Measurements from ENCODE around the gene PI16. TPM values are rescaled to one million over a fixed set of nuclear protein-coding genes. Genes with fewer than 3 reads are reported as not detected.

The PI16 gene
- total RNA-seq, 1 experiment from 2014 or later, result not detected

DNA sequence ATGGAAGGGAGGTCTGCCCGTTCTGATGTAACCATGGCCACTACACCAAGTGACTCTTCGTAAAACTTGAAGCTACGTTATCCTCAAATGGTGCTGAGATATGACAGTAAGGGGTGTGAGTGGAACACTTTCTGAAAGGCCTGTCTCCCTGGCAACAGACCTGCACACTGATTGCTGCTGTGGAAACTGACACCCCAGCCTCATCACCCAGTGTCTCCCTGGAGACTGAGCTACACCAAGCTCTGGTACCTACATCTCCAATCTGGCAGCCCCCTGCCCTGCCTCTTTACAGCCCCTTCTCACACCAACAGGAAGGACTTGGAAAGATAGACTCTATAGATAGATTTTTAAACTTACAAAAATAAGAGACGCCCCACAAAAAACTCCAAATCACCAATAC is 13.2 kb downstream of the PI16 start:
- in situ Hi-C loops (cut with HindIII; ENCODE audit: low pct_unique_long_range_greater_than_20kb, low sequenced_read_pairs), result no loop called here

DNA sequence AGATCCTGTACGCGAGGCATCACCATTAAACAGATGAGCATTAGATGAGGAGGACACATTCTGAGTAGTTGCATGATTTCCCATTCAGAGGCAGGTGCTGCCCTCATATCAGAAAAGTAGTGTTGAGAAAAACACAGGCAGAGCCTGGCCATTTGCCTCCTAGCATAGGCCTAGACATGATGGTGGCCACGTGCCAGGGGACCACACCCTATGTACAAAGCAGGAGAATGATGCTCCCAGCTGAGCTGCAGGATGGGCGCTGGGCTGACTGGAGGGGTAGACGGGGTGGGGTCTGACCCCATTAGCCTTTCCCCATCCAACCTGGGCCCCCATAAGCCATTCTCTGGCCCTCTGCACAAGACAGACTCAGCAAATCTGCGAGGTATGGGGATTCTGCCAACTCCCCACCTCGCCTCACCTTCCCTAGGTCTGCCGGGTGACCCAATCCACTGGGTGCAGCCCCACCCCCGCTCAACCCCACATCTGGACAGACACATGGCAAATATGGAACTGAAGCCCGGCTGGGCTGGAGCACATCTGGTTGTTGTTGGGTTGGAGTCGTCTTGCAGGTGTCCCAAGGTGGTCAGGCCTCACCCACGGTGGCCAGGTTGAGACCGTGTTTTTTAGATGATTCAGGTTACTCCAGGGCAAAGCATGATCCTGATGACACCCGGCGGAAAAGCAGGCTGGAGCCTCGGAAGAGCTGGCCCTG is 13.9 kb downstream of the PI16 start:
- in situ Hi-C loops (cut with HindIII; ENCODE audit: low pct_unique_long_range_greater_than_20kb, low sequenced_read_pairs), result no loop called here
- no peak for DNase-seq (ENCODE audit: low read depth, low spot score)

More for the DNA sequence above, 13.2 kb downstream of the PI16 start:
- no peak for DNase-seq (ENCODE audit: low read depth, low spot score)

DNA sequence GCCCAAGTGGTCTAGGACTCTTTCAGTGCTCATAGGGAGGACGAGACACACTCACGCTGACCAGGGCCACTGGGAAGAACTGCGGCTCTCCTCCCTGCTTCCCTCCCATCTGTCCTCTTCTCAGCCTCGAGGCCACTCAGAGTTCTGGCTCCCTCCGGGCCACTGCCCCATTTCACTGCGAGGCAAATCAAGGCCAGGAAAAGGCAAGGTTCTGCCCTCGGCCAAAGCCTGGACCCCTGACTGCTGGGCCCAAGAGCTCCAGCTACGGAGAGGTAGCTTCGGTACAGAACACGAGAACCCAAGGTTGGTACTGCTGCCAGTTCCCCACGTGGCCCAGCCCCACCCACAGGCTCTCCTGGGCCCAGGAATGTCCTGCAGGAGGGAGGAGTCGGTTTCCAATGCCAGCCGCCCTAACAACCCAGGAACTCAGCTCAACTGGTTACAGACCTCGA is 14.7 kb downstream of the PI16 start:
- DNase-seq (ENCODE audit: low read depth, low spot score), result no peak
- in situ Hi-C loops (cut with HindIII; ENCODE audit: low pct_unique_long_range_greater_than_20kb, low sequenced_read_pairs), result no loop called here

DNA sequence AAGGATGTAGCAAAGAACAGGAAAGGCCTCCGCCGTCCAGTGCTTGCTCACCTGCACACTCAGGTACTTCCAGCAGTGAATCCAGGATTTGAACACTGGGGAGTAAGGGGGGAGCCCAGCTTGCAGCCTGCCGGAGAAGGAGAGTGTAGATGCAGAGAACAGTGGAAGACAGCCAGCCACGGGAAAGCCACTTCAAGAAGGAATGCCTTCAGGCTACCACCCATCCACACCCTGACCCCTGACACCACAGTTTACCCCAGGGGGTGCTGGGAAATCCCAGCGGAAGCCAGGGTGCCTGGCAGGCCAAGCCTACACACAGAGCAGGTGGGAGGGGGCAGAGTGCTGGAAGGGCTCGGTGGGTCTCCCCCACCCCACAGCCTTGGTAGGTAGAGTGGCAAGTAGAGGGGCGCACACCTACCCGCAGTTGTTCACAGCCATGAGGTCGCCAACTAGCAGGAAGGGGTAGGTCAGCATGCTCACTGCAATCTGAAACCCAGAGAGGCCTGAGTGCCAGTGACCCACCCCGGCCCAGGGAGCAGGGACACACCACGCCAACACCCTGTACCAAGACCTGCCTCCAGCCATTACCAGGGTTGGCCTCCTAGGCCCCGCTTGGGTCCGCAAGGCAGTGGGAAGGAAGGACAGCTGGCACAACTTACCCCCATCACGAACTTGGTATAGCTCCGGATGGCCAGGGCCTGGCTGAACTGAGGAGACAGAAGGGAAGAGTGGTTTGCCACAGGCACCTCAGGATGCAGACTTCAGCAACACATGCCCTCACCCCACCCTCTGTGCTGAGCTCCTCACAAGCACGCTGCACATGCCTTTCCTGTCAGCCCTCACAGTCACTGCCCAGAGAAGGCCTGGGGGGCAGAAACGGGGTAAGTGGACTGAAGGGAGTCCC is 15.7 kb downstream of the PI16 start:
- no peak for DNase-seq (ENCODE audit: low read depth, low spot score)
- in situ Hi-C loops (cut with HindIII; ENCODE audit: low pct_unique_long_range_greater_than_20kb, low sequenced_read_pairs), result no loop called here

DNA sequence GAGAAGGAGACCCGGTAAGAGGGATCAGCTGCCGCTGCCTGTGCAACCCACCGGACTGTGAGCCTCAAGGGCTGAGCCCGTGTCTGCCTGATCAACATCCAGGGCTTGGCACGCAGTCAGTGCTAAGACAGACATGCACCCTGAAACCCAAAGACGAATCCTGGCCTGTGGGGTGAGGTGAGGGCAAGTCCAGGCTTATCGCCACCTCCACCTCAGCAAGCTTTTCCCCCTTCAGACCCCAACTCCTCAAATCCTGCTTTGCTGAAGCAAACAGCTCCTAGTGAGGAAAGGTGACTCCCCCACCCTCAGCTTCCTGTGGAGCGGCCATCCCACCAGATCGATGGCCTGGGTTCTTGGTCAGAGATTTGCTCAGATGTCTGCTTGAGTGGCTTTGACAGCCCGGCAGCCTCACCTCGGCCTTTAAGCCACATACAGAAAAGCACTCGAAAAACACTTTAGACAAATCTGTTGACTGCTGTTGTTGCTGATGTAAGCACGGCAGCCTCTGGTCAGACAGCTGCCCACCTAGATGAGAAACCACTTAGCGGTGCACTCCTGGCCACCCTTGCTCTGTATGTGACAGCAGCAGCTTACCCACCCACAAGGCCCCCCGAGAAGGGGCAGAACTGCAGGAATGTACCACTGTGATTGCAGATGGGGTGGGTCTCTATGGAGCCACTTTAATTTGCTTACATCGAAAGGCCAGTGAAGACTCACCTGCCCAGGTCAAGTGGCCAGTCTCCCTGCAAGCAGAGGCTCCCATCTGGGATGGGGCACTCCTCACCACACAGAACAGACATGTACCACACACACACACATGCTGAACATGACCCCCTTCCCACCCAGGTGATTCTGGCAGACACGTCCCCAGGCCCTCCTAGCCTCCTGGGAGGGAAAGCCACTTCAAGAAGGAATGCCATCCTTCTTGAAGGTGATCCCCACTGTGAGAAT is 16.6 kb downstream of the PI16 start:
- in situ Hi-C loops (cut with HindIII; ENCODE audit: low pct_unique_long_range_greater_than_20kb, low sequenced_read_pairs), result no loop called here
- DNase-seq (ENCODE audit: low read depth, low spot score), result no peak

DNA sequence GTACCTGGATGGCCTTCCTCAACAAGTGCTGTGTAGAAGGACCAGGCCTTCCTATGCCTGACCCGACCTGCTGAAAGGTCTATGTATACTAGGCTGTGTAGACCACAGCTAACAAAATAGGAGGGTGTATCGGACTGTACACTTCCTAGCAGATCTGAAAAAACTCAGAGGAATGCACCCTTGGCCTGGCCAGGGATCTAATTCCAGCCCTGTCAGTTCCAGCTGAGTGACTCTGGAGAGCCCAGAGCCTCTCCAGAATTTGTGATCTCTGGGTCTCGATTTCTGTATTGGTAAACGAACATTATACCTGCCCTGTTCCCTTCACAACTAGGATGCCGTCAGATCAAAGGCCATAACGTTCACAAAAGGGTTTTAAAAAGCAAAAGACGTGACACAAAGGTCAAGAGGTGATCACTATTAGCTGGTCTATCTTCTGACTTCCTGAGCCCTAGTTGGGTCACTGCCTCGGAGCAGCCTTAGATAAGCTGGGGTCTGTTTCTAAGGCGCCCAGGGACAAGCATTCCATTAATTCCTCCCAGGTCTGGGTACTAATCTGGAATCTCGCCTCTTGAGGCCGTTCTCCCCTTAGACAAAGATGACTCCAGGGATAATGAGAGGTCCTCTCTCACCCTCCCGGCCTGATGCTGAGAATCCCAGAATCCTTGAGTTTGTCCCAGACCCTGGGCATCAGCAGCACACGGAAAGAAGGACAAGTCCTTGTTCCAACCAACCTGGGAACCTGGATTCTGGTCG is 17.6 kb downstream of the PI16 start:
- in situ Hi-C loops (cut with HindIII; ENCODE audit: low pct_unique_long_range_greater_than_20kb, low sequenced_read_pairs), result no loop called here
- no peak for DNase-seq (ENCODE audit: low read depth, low spot score)

DNA sequence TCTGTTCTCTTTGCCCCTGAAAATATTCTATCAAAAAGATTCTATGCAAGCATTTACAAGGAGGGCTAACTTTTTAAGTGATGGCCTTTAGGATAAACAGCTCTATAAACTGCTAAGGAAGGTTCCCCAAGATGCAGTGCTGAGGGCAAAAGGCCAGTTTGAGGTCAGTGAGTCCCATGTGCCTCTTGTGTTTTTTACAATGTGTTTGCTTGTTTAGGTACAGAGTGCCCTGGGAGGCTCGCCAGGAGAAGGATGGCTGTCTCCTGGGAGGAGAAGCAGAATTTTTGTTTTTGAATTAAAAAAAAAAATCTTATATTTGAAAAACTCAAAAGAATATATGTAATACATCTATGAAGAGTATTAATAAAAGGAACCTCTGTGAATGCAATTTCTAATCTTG is 18.7 kb downstream of the PI16 start:
- in situ Hi-C loops (cut with HindIII; ENCODE audit: low pct_unique_long_range_greater_than_20kb, low sequenced_read_pairs), result no loop called here
- DNase-seq (ENCODE audit: low read depth, low spot score), result no peak

DNA sequence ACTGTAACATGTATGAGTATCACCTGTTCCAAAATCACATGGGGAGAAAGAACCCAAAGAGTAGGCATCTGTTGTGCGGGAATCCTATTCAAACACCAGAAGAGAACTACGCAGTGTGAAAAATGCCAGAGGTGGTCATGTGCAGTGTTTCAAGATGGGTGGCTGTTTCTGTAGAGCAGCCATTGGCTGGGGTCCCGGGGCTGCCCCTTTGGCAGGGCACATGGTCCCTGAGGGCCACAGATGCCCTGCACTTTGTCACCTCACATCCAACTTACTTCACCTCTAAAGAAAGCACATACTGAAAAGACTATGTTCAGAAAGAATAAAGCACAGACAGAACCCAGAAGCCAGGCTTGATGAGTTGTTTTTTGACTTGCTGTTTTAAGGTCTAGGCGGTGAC is 19.1 kb downstream of the PI16 start:
- in situ Hi-C loops (cut with HindIII; ENCODE audit: low pct_unique_long_range_greater_than_20kb, low sequenced_read_pairs), result no loop called here
- no peak for DNase-seq (ENCODE audit: low read depth, low spot score)

DNA sequence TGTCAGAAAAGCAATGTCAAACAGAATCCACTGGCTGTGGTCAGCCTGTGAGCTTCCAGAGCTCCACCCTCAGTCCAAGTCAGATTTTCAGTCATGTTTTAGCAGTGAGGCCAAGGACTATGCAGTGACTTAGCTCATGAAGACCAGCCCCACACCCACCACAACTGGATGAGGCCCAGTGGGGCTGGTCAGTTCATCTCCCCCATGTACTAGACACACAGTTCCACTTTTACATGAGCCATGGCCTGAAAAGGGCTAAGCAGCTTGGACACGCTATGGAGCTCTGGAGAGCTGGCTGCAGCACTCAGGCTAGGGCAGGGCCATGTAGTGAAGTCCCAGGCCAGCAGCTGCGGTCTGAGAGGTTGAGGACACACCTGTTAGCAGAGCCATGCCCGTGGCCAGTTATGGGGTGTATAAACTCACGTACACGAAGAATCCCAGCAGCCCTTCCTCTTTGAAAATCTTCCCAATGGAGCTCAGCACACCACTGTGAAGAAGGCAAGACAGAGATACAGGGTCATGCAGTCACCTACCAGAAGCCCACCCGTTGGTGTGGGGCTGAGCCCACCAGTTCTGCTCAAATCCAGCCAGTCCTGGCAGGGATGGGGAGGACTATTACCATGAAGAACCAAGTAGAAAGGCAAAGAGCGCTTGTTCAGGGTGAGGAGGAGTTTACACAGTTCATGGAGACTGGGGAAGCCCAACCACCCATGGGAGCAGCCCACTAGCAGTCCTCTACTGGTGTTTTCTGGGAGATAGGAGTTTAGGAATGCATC is 20.9 kb downstream of the PI16 start:
- in situ Hi-C loops (cut with HindIII; ENCODE audit: low pct_unique_long_range_greater_than_20kb, low sequenced_read_pairs), result no loop called here

DNA sequence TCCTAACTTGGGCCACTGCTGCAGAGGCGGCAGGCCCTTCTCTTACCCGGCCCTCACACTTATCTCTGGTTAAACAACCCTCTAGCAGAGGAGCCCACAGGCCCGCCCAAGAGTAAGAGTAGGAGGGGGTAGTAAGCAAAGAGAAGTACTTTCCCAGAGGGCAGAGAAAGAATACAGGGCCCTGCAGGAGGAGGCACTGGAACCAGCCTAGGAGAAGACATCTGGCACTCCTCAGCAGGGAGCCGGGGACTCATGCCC is 21.4 kb downstream of the PI16 start:
- in situ Hi-C loops (cut with HindIII; ENCODE audit: low pct_unique_long_range_greater_than_20kb, low sequenced_read_pairs), result no loop called here
- DNase-seq (ENCODE audit: low read depth, low spot score), result no peak

More for the DNA sequence above, 20.9 kb downstream of the PI16 start:
- no peak for DNase-seq (ENCODE audit: low read depth, low spot score)

DNA sequence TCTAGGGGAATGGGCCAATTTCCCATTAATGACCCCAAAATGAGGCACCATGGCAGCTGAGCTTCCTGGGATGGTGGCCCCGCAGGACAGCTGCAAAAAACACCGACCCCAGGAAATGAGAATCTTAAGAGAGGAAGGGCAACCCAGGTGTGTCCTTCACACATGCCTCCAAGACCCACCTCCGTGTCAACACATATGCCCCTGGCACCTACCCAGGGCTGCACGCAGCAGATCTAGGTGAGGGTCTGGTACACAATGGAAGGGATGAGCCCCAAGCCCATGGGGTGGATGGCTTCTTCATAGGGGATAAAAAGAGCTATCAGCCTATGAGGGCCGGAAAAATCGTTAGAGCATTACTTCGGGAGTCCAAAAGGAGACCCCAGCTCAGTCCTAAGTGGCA is 22.0 kb downstream of the PI16 start:
- in situ Hi-C loops (cut with HindIII; ENCODE audit: low pct_unique_long_range_greater_than_20kb, low sequenced_read_pairs), result no loop called here
- DNase-seq (ENCODE audit: low read depth, low spot score), result no peak

DNA sequence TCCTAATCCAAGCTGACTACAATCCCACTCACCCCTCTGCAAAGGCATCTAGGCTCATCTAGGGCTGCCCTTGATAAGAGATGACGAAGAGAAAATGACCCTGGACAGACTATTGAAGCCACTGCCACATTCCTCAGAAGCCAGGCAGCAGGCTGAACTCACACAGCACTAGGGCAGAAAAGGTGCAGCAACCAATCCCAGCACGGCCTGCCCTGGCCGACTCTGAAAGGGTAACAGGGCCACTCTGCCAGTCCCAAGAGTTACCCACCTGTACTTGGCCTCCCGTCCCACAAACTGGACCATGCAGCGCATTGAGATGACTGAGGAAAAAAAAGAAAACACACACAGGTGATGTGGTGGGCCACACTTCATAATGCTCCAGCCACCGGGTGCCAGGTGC is 22.4 kb downstream of the PI16 start:
- no peak for DNase-seq (ENCODE audit: low read depth, low spot score)
- in situ Hi-C loops (cut with HindIII; ENCODE audit: low pct_unique_long_range_greater_than_20kb, low sequenced_read_pairs), result no loop called here

DNA sequence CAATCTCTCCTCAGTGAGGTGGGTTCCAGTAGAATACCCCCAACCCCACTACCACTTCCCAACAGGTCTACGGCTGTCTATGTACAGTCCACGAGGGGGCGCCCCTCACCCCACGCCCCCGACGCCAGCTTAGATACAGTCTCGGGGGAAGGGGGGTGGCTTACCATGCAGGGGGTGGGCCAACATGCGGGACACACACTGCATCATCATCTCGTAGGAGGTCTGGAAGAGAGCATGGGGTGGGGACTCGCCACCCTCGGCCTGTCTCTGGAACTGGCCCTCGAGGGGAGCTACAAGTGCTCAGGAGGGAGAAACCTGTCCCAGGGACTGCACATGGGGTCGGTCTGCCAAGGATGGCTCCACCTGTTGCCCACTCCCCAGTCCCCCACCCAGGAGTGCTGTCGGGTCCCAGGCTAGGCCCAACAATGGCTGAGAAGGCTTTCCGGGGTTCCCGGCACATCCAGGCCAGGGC is 23.0 kb downstream of the PI16 start:
- in situ Hi-C loops (cut with HindIII; ENCODE audit: low pct_unique_long_range_greater_than_20kb, low sequenced_read_pairs), result no loop called here
- DNase-seq (ENCODE audit: low read depth, low spot score), result peak; percentile 52

DNA sequence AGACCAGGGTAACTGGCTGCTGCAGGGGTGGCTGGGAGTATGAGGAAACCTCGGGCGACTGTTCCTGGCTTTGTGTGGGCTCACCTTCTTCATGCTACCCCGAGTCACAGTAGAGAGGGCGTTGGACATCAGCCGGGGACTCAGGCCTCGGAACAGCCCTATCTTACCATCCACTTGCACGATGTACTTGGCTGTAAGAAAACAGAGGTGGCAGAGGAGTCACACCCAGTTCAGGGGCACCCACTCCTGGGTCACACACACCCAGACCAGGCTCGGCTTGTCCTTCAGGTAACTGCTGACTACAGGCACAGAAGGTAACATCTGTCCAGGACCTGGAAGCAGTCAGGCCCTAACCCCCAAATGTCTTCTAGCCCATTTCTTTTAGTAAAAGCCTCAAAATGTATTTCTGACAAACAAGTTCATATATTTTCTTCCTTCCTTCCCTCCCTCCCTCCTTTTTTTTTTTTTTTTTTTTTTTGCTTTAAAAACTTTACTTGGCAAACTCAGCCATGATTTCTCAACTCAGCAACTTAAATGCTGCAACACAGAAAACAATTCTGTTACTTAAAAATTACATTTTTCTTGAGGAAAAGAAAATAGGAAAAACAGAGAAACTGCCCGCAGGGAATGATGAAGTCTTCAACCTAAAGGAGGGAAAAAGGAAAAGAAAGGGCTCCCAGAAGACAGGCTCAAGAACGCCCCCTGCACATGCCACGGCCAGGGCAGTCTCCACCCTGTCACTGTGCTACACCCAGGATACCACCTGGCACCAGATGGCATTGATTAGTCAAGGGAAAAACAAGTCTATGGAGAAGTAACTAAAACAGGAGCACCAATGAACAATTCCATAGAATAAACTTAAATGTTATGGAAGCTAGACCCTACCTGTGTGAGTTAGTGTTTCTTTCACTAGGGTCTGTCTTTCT is 24.1 kb downstream of the PI16 start:
- in situ Hi-C loops (cut with HindIII; ENCODE audit: low pct_unique_long_range_greater_than_20kb, low sequenced_read_pairs), result no loop called here

DNA sequence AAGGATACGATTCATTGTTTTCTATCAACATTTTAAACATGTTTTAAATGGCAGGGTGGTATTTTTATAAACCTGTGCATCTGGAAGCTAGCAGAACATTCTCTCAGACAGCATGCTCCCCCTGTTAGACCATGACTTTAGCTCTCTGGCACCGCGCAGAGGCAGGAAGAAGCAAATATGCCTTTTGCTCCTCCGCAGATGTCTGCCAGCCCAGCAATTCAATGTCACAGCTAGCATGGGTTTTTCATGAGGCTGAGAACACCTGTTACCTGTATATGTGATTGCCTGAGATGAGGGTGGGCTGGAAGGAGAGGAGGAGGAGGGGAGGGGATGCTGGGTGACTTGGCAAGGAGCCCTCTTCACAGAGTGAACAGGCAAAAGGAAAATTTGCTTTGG is 24.8 kb downstream of the PI16 start:
- DNase-seq (ENCODE audit: low read depth, low spot score), result peak; percentile 64
- in situ Hi-C loops (cut with HindIII; ENCODE audit: low pct_unique_long_range_greater_than_20kb, low sequenced_read_pairs), result no loop called here

More for the DNA sequence above, 24.1 kb downstream of the PI16 start:
- DNase-seq (ENCODE audit: low read depth, low spot score), result no peak

DNA sequence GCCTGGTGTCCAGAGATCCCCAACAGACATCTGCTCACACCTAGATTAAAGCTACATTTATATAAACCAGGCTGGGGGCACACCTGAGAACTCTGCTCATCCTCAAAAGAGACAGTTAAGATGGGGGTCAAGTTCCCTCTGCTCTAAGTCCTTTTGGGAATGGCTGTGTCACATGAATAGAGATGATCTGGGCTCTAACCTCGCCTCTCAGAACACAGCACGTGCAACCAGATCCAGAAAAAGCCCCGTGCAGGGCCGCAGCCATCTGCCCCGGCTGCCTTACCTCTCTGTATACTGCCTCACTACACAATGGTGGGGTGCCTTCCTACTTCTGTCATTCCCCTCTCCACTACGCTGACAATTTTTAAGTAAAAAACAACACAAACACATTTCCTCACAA is 25.6 kb downstream of the PI16 start:
- in situ Hi-C loops (cut with HindIII; ENCODE audit: low pct_unique_long_range_greater_than_20kb, low sequenced_read_pairs), result no loop called here
- no peak for DNase-seq (ENCODE audit: low read depth, low spot score)
